ENCODE results near the gene SLC26A5.
"Not testable (repeated sequence)": the region's sequence is repeated elsewhere in the genome, so short reads cannot be mapped to it uniquely, and the experiment has no call there.

GRCh38 chr7:103486873-103487272, 40.9 kb upstream of the SLC26A5 start:
- not testable (repeated sequence) for TF ChIP-seq CTCF (IDR thresholded peaks at IDR 0.05; ENCODE audit: insufficient read depth, low read length, poor library complexity, severe bottlenecking); EZH2phosphoT487 (conservative IDR thresholded peaks at IDR 0.05; ENCODE audit: low read length)
